NCI-H2029 treated with DMSO at 0.1 percent for 48 hours (cell line): Measurements from ENCODE around the gene GATM.
A peak's percentile ranks its signal among the peaks of the same experiment; 100 is the strongest.

Source experiments
- DNase-seq: peaks from one replicate; lab custom pipeline; 2025; lab: John Stamatoyannopoulos, UW

The GATM gene, protein sequence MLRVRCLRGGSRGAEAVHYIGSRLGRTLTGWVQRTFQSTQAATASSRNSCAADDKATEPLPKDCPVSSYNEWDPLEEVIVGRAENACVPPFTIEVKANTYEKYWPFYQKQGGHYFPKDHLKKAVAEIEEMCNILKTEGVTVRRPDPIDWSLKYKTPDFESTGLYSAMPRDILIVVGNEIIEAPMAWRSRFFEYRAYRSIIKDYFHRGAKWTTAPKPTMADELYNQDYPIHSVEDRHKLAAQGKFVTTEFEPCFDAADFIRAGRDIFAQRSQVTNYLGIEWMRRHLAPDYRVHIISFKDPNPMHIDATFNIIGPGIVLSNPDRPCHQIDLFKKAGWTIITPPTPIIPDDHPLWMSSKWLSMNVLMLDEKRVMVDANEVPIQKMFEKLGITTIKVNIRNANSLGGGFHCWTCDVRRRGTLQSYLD

DNA sequence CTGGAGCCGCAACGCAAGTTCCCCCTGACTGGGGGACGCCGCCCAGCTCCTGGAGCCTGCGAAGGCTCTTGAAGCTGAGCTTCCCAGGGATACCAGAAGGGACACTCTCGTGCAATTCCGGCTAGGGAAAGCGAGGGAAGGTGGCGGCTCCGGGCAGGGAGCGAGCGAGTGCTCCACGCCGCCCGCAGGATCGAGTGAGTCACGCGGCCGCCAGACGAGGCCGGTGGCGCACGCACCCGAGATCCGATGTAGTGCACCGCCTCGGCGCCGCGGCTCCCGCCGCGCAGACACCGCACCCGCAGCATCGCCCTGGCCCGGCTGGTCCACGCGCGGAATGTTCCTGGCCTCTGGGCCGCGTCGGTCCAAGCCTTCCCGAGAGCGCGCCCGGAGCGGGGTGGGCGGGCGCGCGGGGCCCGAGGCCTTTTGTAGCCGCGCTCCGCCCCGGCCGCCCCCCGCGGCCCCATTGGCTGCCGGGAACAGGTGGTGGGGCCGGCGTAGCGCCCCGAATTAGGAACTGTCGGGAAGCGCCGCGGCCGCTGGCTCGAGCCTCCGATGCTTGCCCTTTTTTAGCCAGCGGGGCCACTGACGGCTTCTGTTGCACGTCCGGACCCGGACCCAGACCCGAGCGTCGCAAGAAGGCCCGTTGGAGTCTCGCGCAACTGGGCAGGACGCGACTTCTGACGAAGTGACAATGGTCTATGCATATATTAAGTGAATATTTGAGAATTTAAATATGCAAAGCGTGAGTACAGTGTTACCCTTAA is at the start of gene GATM:
TSS of gene GATM (minus strand) at position 396 of the 764 bp plus-strand sequence. CDS start at position 305, 91 bp downstream.
- DNase-seq: peak; percentile 10

DNA sequence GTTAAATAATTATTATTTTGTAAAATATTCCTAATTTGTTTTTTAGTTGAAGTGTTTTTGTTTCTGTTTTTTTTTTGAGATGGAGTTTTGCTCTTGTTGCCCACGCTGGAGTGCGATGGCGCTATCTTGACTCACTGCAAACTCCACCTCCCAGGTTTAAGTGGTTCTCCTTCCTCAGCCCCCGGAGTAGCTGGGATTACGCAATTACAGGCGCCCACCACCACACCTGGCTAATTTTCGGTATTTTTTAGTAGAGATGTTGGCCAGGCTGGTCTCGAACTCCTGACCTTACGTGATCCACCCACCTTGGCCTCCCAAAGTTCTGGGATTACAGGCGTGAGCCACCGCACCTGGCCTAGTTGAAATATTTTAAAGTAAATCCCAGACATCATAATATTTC is 48.7 kb upstream of the GATM start:
- DNase-seq: no peak

DNA sequence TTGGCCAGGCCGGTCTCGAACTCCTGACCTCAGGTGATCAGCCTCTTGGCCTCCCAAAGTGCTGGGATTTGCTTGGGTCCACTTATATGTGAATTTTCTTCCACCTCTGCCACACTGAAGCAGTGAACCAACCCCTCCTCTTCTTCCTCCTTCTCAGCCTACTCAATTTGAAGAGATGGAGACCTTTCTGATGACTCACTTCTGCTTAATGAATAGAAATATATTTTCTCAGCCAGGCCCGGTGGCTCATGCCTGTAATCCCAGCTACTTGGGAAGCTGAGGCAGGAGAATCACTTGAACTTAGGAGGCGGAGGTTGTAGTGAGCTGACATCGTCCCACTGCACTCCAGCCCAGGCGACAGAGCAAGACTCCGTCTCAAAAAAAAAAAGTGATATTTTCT is 46.8 kb upstream of the GATM start:
- DNase-seq: no peak

DNA sequence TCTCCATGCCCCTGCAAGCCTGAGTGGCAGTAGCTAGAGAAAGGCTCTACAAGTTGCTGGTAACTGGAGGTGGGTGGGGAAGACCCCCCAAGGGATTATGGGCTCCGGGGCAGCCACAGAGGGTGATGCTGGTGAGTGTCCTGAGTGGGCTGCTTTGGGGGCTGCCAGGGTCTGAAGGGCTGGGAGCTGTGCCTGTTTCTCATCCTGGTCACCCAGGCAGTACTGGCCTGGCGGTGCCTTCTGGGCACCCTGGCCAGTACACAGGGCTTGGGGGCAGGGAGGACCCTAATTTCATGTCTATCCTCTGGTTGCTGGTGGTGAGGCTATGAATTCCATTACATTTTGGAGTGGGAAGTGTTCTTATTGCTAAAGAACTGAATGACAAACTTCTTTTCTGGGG is 46.1 kb upstream of the GATM start:
- no peak for DNase-seq

DNA sequence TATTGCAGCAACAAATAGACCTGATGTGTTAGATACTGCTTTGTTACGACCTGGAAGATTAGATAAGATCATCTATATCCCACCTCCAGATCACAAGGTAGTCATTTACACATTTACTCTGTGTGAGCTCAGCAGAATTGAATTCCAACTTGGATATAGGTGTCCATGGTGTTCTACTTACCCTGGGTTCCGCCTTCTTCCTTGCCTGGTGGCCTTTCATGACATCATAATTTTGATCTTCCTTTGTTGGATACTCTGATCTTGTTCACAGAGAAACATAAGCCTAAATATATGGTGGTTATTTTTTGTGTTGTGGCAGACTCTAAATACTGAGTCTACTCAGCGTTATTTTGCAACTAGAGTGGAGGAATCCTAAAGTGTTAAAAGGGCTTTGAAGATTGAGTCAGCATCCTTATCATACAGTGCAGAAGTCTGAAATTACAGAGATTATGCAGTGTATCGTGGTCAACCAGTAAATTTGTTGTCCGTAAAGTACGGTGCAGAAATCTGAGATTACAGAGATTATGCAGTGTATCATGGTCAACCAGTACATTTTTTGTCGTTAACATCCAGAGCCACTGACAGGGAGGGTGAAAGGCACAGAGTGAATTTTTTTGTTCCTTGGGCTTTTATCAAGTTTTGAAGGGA is 39.1 kb upstream of the GATM start:
- no peak for DNase-seq

DNA sequence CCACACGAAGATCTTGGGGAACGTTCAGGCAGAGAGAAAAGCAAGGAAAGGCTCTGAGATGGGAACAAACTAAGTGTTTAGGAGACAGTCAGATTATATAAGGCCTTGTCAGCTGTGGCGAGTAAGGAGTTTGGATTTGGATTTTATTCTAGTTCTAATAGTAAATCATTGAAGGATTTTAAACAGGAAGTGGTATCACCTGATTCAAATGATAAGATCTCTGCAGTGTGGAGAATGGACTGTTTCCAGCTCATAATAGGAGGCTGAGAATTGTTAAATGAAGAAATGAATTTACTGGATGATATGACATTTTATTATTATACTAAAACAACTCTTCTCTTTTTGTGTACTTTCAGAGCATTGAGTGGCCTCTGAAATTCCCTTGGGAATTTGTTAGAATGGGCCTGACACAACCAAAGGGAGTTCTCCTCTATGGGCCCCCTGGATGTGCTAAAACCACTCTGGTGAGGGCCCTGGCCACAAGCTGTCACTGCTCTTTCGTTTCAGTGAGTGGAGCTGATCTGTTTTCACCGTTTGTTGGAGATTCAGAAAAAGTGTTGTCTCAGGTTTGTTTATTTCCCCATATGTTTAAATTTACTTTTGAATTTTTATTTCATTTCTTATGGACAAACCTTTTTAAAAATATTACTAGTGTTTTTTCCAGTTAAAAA is 36.0 kb upstream of the GATM start:
- no peak for DNase-seq

DNA sequence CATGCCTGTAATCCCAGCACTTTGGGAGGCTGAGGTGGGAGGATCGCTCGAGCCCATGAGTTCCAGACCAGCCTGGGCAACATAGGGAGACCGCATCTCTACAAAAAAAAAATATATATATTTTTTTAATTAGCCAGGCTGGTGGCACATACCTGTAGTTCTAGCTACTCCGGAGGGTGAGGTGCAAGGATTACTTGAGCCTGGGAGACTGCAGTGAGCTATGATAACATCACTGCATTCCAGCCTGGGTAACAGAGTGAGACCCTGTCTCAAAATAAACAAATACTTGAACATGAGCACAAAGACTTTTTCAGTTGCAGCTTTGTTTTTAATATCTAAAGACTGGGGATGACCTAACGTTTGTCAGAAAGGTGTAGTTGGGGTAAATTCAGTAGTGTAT is 31.3 kb upstream of the GATM start:
- no peak for DNase-seq

DNA sequence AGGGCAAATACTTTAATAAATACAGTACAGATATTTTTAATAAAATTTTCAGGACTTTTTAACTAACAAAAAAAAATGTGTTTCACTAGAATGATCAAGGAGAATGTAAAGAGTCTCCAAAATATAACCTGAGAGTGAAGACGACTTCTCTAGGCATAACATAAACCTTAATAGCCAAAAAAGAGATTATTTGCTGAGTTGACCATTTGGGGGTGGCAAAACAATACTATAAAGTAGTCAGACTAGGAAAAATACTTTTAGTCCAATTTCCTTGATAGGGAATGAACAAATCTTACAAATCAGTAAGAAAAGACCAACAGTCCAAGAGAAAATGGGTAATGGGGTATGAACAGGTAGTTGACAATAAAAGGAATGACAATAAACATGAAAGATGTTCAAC is 29.4 kb upstream of the GATM start:
- DNase-seq: no peak

DNA sequence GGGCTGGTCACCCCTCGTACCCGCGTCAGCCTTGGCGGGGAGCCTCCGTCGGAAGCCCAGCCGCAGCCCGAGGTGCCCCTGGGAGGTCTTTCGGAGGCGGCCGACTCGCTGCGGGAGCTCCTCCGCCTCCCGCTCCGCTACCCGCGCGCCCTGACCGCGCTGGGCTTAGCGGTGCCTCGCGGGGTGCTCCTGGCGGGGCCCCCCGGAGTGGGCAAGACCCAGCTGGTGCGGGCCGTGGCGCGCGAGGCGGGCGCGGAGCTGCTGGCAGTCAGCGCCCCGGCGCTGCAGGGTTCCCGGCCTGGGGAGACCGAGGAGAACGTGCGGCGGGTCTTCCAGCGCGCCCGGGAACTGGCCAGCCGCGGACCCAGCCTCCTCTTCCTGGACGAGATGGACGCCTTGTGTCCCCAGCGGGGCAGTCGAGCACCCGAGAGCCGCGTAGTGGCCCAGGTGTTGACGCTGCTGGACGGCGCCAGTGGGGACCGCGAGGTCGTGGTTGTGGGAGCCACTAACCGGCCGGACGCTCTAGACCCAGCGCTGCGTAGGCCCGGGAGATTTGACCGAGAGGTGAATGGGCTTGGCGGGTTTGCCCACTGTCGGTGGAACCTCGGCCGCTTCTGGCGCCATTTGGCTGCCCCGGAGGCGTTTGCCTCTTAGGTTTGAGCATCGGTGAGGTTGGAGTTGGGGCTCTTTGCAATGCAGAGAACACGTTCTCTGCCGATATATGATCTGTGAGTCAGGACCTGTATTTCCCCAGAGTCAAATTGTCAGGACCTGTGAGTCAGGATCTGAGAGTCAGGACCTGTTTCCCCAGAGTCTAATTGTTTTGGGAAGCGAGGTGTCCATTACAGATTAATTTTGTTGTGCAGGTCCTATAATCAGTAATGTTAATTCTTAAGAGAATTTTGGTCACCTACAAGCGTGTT is 24.9 kb upstream of the GATM start:
- no peak for DNase-seq

DNA sequence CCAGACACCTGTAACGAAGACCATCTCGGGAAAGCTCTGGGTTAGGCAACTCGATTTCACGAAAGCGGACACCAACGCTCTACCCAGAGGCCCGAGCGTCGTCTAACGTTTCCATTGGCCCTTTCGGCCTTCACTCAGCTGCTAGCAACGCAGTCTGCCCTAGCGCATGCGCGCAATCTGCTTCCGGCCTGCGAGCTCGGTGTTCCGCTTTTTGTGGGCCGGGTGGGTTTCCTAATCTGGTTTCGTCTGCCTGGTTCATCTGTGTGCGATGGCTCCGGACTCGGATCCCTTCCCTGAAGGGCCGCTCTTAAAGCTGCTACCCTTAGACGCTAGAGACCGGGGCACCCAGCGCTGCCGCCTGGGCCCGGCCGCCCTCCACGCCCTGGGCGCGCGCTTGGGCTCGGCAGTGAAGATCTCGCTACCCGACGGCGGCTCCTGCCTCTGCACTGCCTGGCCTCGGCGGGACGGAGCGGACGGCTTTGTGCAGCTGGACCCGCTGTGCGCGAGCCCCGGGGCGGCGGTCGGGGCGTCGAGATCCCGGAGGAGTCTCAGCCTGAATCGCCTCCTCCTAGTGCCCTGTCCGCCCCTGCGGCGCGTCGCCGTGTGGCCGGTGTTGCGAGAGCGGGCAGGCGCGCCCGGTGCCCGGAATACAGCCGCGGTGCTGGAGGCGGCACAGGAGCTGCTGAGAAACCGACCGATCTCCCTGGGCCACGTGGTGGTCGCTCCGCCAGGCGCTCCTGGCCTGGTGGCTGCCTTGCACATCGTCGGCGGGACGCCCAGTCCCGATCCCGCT is 24.0 kb upstream of the GATM start:
- DNase-seq: peak; percentile 54

DNA sequence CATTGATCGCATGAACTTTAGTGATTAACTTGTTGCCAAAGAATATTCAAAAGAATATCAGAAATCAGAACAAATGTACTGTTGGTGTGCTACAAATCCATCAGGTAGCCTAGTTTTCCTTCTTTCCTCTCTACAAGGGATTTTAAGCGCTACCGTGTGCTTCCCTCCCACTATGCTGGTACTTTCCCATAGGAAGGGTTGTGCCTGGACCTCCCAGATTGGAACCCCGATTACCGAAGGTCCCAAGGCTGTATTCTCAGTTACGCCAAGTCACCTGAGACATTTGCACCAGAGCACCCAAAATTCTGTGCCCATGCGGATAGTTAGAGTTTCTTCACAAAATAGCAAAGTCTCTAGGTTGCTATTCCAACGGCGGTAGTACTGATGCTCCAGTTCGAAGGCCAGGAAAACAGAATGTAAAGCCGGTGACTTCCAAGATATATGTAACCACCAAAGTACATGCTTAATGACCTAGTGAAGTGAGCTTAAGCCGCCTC is 23.4 kb upstream of the GATM start:
- DNase-seq: no peak

DNA sequence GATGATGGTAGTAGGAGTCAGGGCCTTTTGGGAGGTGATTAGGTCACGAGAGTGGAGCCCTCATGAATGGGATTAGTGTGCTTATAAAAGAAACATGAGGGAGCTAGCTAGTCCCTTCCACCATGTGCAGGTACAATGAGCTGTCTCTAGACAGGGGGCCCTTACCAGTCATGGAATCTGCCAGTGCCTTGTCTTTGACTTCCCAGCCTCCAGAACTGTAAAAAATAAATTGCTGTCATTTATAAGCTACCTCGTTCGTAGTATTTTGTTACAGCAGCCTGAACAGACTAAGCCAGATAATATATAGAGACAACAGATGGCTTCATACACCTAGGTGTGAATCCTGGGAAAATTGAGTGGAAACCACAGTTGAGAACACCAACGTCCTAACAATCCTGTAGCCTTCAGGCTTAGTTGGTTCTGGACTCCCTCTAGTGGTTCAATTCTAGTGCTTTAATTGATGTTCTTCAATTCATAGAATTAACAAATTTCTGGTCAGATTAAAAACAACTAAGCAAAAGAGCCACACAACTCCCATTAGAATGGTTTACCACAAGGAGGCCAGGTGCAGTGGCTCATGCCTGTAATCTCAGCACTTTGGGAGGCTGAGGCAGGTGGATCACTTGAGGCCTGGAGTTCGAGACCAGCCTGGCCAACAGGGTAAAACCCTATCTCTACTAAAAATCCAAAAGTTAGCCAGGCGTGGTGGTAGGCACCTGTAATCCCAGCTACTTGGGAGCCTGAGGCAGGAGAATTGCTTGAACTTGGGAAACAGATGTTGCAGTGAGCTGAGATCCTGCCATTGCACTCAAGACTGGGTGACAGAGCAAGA is 21.3 kb upstream of the GATM start:
- peak; percentile 29 for DNase-seq

DNA sequence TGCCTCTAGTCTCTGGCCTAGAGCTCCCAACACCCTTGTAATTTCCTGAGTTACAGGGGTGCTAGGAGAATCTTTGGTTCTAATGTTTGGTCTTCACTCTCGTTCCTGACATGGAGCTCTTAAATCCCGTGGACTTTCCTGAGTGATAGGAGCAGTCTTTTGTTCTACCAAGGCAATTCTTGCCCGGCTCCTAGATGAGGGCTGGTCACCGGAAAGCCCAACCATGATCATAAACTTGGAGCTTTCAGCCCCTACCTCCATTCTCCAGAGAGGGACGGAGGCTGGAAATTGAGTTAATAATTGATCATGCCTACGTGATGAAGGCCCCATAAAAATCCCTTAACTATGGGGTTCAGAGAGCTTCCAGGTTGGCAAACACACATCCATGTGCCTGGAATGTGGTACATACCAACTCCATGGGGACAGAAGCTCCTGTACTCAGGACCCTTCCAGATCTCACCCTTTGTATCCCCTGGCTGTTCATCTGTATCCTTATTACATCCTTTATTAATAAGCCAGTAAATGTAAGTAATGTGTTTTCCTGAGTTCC is 18.8 kb upstream of the GATM start:
- no peak for DNase-seq

DNA sequence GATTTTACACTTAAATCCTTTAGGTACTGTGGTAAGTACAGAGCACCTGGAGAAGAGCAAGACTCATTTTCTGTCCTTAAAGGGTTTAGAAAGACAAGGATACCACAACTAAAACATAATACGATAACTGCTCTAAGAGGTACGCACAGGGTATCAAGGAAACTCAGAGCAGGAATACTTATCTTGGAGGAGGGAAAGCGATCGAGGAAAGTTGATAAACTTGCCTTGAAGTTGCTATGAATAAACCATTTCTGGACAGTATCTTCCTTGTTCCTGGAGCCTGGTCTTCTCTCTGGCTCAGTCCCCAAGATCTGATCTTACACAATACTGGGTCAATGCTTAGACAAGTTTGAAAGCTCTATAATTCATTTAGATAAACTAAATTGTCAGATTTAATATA is 17.6 kb upstream of the GATM start:
- no peak for DNase-seq

DNA sequence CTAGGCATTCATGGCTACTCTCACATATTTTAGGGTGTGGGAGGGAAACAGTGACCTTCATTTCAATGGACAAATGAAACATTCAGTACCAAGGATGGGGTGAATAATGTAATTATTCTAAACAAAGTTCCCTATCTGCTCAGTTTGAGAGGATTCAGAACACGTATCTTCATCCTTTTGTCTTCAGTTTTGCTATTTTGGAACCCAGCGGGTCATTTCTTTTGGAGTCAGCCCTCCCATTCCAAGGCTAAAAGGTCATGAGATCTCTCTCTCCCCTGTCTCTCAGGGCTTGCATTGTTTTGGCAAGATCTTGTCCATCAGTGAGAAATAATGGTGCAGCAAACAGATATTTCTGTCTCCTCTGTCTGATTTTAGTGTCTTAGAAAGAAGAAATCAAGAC is 16.3 kb upstream of the GATM start:
- DNase-seq: no peak

DNA sequence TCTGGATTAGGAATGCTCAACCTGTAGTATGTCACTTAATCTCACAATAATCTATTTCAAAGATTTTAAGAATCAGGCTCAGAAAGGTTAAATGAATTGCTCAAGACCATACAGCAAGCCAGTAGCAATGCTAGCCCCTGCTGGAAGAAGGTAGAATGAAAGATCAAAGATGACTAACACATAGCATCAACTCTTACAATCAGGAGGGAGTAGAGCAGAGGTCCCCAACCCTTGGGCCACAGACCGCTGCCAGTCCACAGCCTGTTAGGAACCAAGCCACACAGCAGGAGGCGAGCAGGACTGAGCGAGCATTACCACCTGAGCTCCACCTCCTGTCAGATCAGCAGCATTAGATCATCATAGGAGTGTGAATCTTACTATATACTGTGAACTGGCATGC is 15.5 kb upstream of the GATM start:
- DNase-seq: no peak

DNA sequence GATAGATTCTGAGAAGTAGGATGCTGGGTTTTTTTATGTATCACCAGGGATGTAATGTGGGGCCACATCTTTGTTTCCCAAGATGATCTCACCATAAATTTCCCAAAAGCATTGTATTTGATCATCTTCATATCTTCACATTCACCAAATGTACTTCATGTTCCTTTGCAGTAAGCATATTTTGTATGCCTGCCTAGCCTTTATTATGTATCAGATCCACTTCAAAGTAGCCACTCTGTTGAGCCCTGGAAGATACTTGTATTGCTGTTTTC is 14.2 kb upstream of the GATM start:
- no peak for DNase-seq

DNA sequence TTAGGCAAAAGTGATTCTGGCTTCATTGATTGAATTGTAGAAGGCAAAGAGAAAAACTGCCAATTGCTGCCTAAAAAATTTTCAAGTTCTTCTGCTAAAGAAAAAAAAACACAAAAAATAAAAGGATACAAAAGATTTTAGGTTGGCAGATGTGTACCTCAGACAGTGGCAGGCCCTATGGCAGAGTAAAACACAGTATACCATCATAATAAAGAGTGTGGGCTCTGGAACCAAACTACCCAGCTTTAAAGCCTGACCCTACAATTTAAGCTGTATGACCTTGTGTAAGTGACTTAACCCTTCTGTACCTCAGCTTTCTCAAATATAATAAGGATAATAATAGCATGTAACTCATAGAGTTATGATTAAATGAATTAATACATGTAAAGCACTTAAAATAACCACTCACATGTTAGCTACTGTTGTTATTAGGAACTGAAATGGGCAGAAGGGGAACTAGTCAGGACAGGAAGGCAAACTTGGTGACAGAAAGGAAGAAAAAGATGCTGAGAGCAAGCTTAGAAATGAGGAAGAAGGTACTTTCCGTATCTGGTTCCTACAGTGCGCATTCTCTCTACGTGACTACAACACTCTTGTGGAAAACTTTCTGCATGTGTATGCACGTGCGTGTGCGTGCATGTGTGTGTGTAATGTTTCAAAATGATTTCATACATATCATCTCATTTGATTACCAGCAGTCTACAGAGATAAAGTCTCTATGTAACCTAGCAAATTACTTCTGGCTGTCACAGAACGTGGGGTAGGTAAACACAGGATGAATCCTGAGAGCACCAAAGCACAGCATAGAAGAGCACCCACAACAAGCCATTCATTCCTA is 13.6 kb upstream of the GATM start:
- DNase-seq: no peak
